H9 (cell line): ENCODE measurements around the gene CSF1. TPM values are rescaled to one million over a fixed set of nuclear protein-coding genes. Genes with fewer than 3 reads are reported as not detected.

Experiments used
- DNase-seq: peaks from one replicate; pipeline ENCODE4 v3.0.0-alpha.2; 2017
- H2AFZ ChIP-seq: one replicate; pipeline ENCODE4 v1.6.1; 2013; ENCODE audit warnings: mild to moderate bottlenecking, low read length, control low read depth, moderate library complexity
- H2AK5ac ChIP-seq: 2 replicates; pipeline ENCODE4 v1.6.1; 2013; ENCODE audit warnings: low read length, control low read depth, mixed read lengths; ENCODE audit not compliant: insufficient read length
- H2BK120ac ChIP-seq: one replicate; pipeline ENCODE4 v1.6.1; 2013; ENCODE audit warnings: low read depth, mild to moderate bottlenecking, low read length, control low read depth, inconsistent platforms; ENCODE audit not compliant: poor library complexity, severe bottlenecking
- H2BK12ac ChIP-seq: 2 replicates; pipeline ENCODE4 v1.6.1; 2013; ENCODE audit warnings: low read length, control low read depth, mixed read lengths, low read depth; ENCODE audit not compliant: insufficient read length
- H2BK15ac ChIP-seq: 2 replicates; pipeline ENCODE4 v1.6.1; 2013; ENCODE audit warnings: low read depth, low read length, control low read depth
- H2BK20ac ChIP-seq: one replicate; pipeline ENCODE4 v1.6.1; 2013; ENCODE audit warnings: low read depth, mild to moderate bottlenecking, low read length, control low read depth, inconsistent platforms; ENCODE audit not compliant: poor library complexity, severe bottlenecking
- H2BK5ac ChIP-seq: 2 replicates; pipeline ENCODE4 v1.6.1; 2013; ENCODE audit warnings: low read length, control low read depth, mixed read lengths; ENCODE audit not compliant: insufficient read length
- H3K14ac ChIP-seq: 2 replicates; pipeline ENCODE4 v1.6.1; 2013; ENCODE audit warnings: low read length, control low read depth; ENCODE audit not compliant: insufficient read depth
- H3K18ac ChIP-seq: 2 replicates; pipeline ENCODE4 v1.6.1; 2013; ENCODE audit warnings: low read depth, mild to moderate bottlenecking, mixed read lengths, low read length, control low read depth; ENCODE audit not compliant: insufficient read length
- H3K23ac ChIP-seq: 2 replicates; pipeline ENCODE4 v1.6.1; 2013; ENCODE audit warnings: low read length, control low read depth, mixed read lengths, low read depth; ENCODE audit not compliant: insufficient read length
- H3K23me2 ChIP-seq: 2 replicates; pipeline ENCODE4 v1.6.1; 2013; ENCODE audit warnings: low read depth, mild to moderate bottlenecking, mixed read lengths, low read length, control low read depth; ENCODE audit not compliant: insufficient read length, poor library complexity, severe bottlenecking
- H3K27ac ChIP-seq: 2 replicates; pipeline ENCODE4 v1.5.1; 2013; ENCODE audit warnings: low read length, control low read depth, mixed read lengths, low read depth; ENCODE audit not compliant: insufficient read length
- H3K27me3 ChIP-seq: 2 replicates; pipeline ENCODE4 v1.6.1; 2013; ENCODE audit warnings: low read length, control low read depth, inconsistent platforms; ENCODE audit not compliant: insufficient read depth
- H3K4ac ChIP-seq: 2 replicates; pipeline ENCODE4 v1.6.1; 2013; ENCODE audit warnings: low read depth, mild to moderate bottlenecking, control low read depth, inconsistent platforms, low read length, moderate library complexity
- H3K4me1 ChIP-seq: 2 replicates; pipeline ENCODE4 v1.6.1; 2013; ENCODE audit warnings: low read length, control low read depth, inconsistent platforms; ENCODE audit not compliant: insufficient read depth
- H3K4me2 ChIP-seq: 2 replicates; pipeline ENCODE4 v1.6.1; 2013; ENCODE audit warnings: low read length, control low read depth, mixed read lengths; ENCODE audit not compliant: insufficient read length, insufficient read depth
- H3K56ac ChIP-seq: 2 replicates; pipeline ENCODE4 v1.6.1; 2013; ENCODE audit warnings: low read depth, mild to moderate bottlenecking, mixed read lengths, low read length, control low read depth; ENCODE audit not compliant: insufficient read length
- H3K79me1 ChIP-seq: 2 replicates; pipeline ENCODE4 v1.6.1; 2013; ENCODE audit warnings: low read depth, mild to moderate bottlenecking, moderate library complexity, low read length, control low read depth, inconsistent platforms; ENCODE audit not compliant: insufficient read depth, poor library complexity, severe bottlenecking
- H3K79me2 ChIP-seq: 2 replicates; pipeline ENCODE4 v1.6.1; 2013; ENCODE audit warnings: low read length, control low read depth, inconsistent platforms; ENCODE audit not compliant: insufficient read depth
- H3K9ac ChIP-seq: 2 replicates; pipeline ENCODE4 v1.6.1; 2013; ENCODE audit warnings: low read length, control low read depth, mixed read lengths; ENCODE audit not compliant: insufficient read length; ENCODE audit errors: extremely low read depth
- H3K9me3 ChIP-seq: one replicate; pipeline ENCODE4 v1.6.1; 2013; ENCODE audit warnings: low read depth, low read length, inconsistent platforms; ENCODE audit not compliant: control insufficient read depth
- H3T11ph ChIP-seq: one replicate; pipeline ENCODE4 v1.6.1; 2013; ENCODE audit warnings: mild to moderate bottlenecking, low read length, control low read depth, inconsistent platforms
- H4K20me1 ChIP-seq: one replicate; pipeline ENCODE4 v1.6.1; 2013; ENCODE audit not compliant: control insufficient read depth, insufficient read length, insufficient read depth
- H4K5ac ChIP-seq: 2 replicates; pipeline ENCODE4 v1.6.1; 2013; ENCODE audit warnings: low read depth, mild to moderate bottlenecking, mixed read lengths, low read length, control low read depth; ENCODE audit not compliant: insufficient read length
- H4K8ac ChIP-seq: replicated peaks from 2 replicates; pipeline ENCODE4 v1.6.1; 2013; ENCODE audit warnings: low read length, control low read depth, mixed read lengths, low read depth; ENCODE audit not compliant: insufficient read length
- H4K91ac ChIP-seq: 2 replicates; pipeline ENCODE4 v1.6.1; 2013; ENCODE audit warnings: low read depth, mild to moderate bottlenecking, moderate library complexity, mixed read lengths, low read length, control low read depth; ENCODE audit not compliant: insufficient read length
- H3K27ac Mint-ChIP-seq, 3 experiments: 2 replicates in 2 of 3; 3 replicates in 1 of 3; pipeline ENCODE4 v1.8.0; 2020 to 2021; ENCODE audit warnings: mixed read lengths in 3 of 3, mild to moderate bottlenecking in 1 of 3, moderate library complexity in 1 of 3
- H3K27me3 Mint-ChIP-seq: 2 replicates; pipeline ENCODE4 v1.8.0; 2021; ENCODE audit warnings: low read depth, mild to moderate bottlenecking, moderate library complexity, mixed read lengths
- H3K36me3 Mint-ChIP-seq, 3 experiments: 2 replicates in 2 of 3; 3 replicates in 1 of 3; pipeline ENCODE4 v1.8.0; 2020 to 2021; ENCODE audit warnings: low read depth in 3 of 3, mixed read lengths in 3 of 3; ENCODE audit not compliant: insufficient read depth in 1 of 3
- H3K4me1 Mint-ChIP-seq, 2 experiments: 2 replicates each; pipeline ENCODE4 v1.8.0; 2020; ENCODE audit warnings: mixed read lengths in 2 of 2
- H3K4me3 Mint-ChIP-seq, 2 experiments: 2 replicates in 1 of 2; 3 replicates in 1 of 2; pipeline ENCODE4 v1.8.0; 2020 to 2021; ENCODE audit warnings: mild to moderate bottlenecking in 2 of 2, mixed read lengths in 2 of 2, moderate library complexity in 1 of 2
- H3K9me3 Mint-ChIP-seq, 2 experiments: 2 replicates in 1 of 2; 3 replicates in 1 of 2; pipeline ENCODE4 v1.8.0; 2020; ENCODE audit warnings: mild to moderate bottlenecking in 2 of 2, mixed read lengths in 2 of 2, moderate library complexity in 1 of 2
- CTCF ChIP-seq: fragments of 200-600 bp; sonication (generic); conservative IDR thresholded peaks from 3 replicates; pipeline ENCODE4 v1.8.0; 2021; ENCODE audit warnings: antibody characterized with exemption, mild to moderate bottlenecking
- WGBS: extraction: QIAGEN DNeasy Blood & Tissue Kit; methylation state at CpG from one replicate; pipeline ENCODE4 v1.1.7; 2013; ENCODE audit warnings: missing lambda C conversion rate, low lambda C conversion rate, mixed read lengths; ENCODE audit not compliant: insufficient read length; ENCODE audit errors: extremely low coverage; 5-methylcytosine and 5-hydroxymethylcytosine counted together
- total RNA-seq: library from RNA; stranded (reverse); gene quantifications from 2 replicates; pipeline ENCODE4 v1.2.1, GENCODE V29; 2021

CSF1 gene
- total RNA-seq, 1 experiment from 2014 or later, result 2.3 TPM

DNA sequence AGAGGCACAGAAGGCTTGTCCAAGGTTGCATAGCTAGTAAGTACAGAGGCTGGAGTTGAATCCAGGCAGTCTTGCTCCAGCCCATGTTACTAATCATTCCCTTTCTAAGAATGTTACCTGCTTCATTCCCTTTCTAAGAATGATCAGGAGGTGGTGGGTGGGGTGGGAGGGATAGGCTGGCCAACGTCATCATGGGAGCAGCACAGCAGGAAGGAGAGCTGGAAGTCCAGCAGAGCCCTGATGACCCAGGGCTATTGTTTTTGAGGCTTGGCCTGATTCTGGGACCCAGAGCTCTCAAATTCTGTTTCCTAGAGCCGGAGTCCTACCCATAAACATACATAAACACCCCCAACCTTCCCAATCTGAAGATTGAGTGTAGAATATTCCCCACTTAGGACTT is 11.8 kb upstream of the CSF1 start:
- Histone ChIP-seq H4K5ac (no peak overlapping the region), H3T11ph (no peak overlapping the region), H2BK120ac (no peak overlapping the region), H3K27ac (no peak overlapping the region), H4K91ac (no peak overlapping the region), H3K4ac (no peak overlapping the region), H2AFZ (no peak overlapping the region), H3K9me3 (no peaks in the 10 kb centered on the region), H4K8ac (no peak overlapping the region), H2BK20ac (no peak overlapping the region), H2BK15ac (no peak overlapping the region), H3K14ac (no peak overlapping the region), H3K27me3 (no peaks in the 10 kb centered on the region), H4K20me1 (no peaks in the 10 kb centered on the region), H3K79me2 (no peaks in the 10 kb centered on the region), H3K4me1 (no peaks in the 10 kb centered on the region), H3K23me2 (no peaks in the 10 kb centered on the region), H2AK5ac (no peak overlapping the region), H2BK12ac (no peak overlapping the region), H3K18ac (no peak overlapping the region), H3K56ac (no peak overlapping the region), H3K4me2 (no peak overlapping the region), H3K23ac (no peak overlapping the region), H3K9ac (no peak overlapping the region), H3K79me1 (no peaks in the 10 kb centered on the region), H2BK5ac (no peak overlapping the region)
- no peak for DNase-seq
- H3K27ac Mint-ChIP-seq, result no peak overlapping the region
- H3K9me3 Mint-ChIP-seq, result no peaks in the 10 kb centered on the region
- WGBS, result no CpG with 5 or more reads among the region's 2 CpGs
- no peak overlapping the region for H3K4me3 Mint-ChIP-seq
- H3K36me3 Mint-ChIP-seq, result no peaks in the 10 kb centered on the region; a peak in 1 of 7 replicates
- TF ChIP-seq CTCF, result no peak
- peaks cover 2% of the 10 kb centered on the region for H3K27me3 Mint-ChIP-seq
- peaks cover 11 to 13% of the 10 kb centered on the region in 2 experiments for H3K4me1 Mint-ChIP-seq
